H9 (cell line): ENCODE results near the gene MST1. TPM values are rescaled to one million over a fixed set of nuclear protein-coding genes. Genes with fewer than 3 reads are reported as not detected.

Experiments used
- DNase-seq: peaks from one replicate; pipeline ENCODE4 v3.0.0-alpha.2; 2017
- H2AFZ ChIP-seq: one replicate; pipeline ENCODE4 v1.6.1; 2013; ENCODE audit warnings: mild to moderate bottlenecking, low read length, control low read depth, moderate library complexity
- H2AK5ac ChIP-seq: 2 replicates; pipeline ENCODE4 v1.6.1; 2013; ENCODE audit warnings: low read length, control low read depth, mixed read lengths; ENCODE audit not compliant: insufficient read length
- H2BK120ac ChIP-seq: one replicate; pipeline ENCODE4 v1.6.1; 2013; ENCODE audit warnings: low read depth, mild to moderate bottlenecking, low read length, control low read depth, inconsistent platforms; ENCODE audit not compliant: poor library complexity, severe bottlenecking
- H2BK12ac ChIP-seq: 2 replicates; pipeline ENCODE4 v1.6.1; 2013; ENCODE audit warnings: low read length, control low read depth, mixed read lengths, low read depth; ENCODE audit not compliant: insufficient read length
- H2BK15ac ChIP-seq: 2 replicates; pipeline ENCODE4 v1.6.1; 2013; ENCODE audit warnings: low read depth, low read length, control low read depth
- H2BK20ac ChIP-seq: one replicate; pipeline ENCODE4 v1.6.1; 2013; ENCODE audit warnings: low read depth, mild to moderate bottlenecking, low read length, control low read depth, inconsistent platforms; ENCODE audit not compliant: poor library complexity, severe bottlenecking
- H2BK5ac ChIP-seq: 2 replicates; pipeline ENCODE4 v1.6.1; 2013; ENCODE audit warnings: low read length, control low read depth, mixed read lengths; ENCODE audit not compliant: insufficient read length
- H3K14ac ChIP-seq: 2 replicates; pipeline ENCODE4 v1.6.1; 2013; ENCODE audit warnings: low read length, control low read depth; ENCODE audit not compliant: insufficient read depth
- H3K18ac ChIP-seq: 2 replicates; pipeline ENCODE4 v1.6.1; 2013; ENCODE audit warnings: low read depth, mild to moderate bottlenecking, mixed read lengths, low read length, control low read depth; ENCODE audit not compliant: insufficient read length
- H3K23ac ChIP-seq: 2 replicates; pipeline ENCODE4 v1.6.1; 2013; ENCODE audit warnings: low read length, control low read depth, mixed read lengths, low read depth; ENCODE audit not compliant: insufficient read length
- H3K23me2 ChIP-seq: 2 replicates; pipeline ENCODE4 v1.6.1; 2013; ENCODE audit warnings: low read depth, mild to moderate bottlenecking, mixed read lengths, low read length, control low read depth; ENCODE audit not compliant: insufficient read length, poor library complexity, severe bottlenecking
- H3K27ac ChIP-seq: 2 replicates; pipeline ENCODE4 v1.5.1; 2013; ENCODE audit warnings: low read length, control low read depth, mixed read lengths, low read depth; ENCODE audit not compliant: insufficient read length
- H3K27me3 ChIP-seq: 2 replicates; pipeline ENCODE4 v1.6.1; 2013; ENCODE audit warnings: low read length, control low read depth, inconsistent platforms; ENCODE audit not compliant: insufficient read depth
- H3K4ac ChIP-seq: 2 replicates; pipeline ENCODE4 v1.6.1; 2013; ENCODE audit warnings: low read depth, mild to moderate bottlenecking, control low read depth, inconsistent platforms, low read length, moderate library complexity
- H3K4me1 ChIP-seq: 2 replicates; pipeline ENCODE4 v1.6.1; 2013; ENCODE audit warnings: low read length, control low read depth, inconsistent platforms; ENCODE audit not compliant: insufficient read depth
- H3K4me2 ChIP-seq: 2 replicates; pipeline ENCODE4 v1.6.1; 2013; ENCODE audit warnings: low read length, control low read depth, mixed read lengths; ENCODE audit not compliant: insufficient read length, insufficient read depth
- H3K56ac ChIP-seq: 2 replicates; pipeline ENCODE4 v1.6.1; 2013; ENCODE audit warnings: low read depth, mild to moderate bottlenecking, mixed read lengths, low read length, control low read depth; ENCODE audit not compliant: insufficient read length
- H3K79me1 ChIP-seq: 2 replicates; pipeline ENCODE4 v1.6.1; 2013; ENCODE audit warnings: low read depth, mild to moderate bottlenecking, moderate library complexity, low read length, control low read depth, inconsistent platforms; ENCODE audit not compliant: insufficient read depth, poor library complexity, severe bottlenecking
- H3K79me2 ChIP-seq: 2 replicates; pipeline ENCODE4 v1.6.1; 2013; ENCODE audit warnings: low read length, control low read depth, inconsistent platforms; ENCODE audit not compliant: insufficient read depth
- H3K9ac ChIP-seq: 2 replicates; pipeline ENCODE4 v1.6.1; 2013; ENCODE audit warnings: low read length, control low read depth, mixed read lengths; ENCODE audit not compliant: insufficient read length; ENCODE audit errors: extremely low read depth
- H3K9me3 ChIP-seq: one replicate; pipeline ENCODE4 v1.6.1; 2013; ENCODE audit warnings: low read depth, low read length, inconsistent platforms; ENCODE audit not compliant: control insufficient read depth
- H3T11ph ChIP-seq: one replicate; pipeline ENCODE4 v1.6.1; 2013; ENCODE audit warnings: mild to moderate bottlenecking, low read length, control low read depth, inconsistent platforms
- H4K20me1 ChIP-seq: one replicate; pipeline ENCODE4 v1.6.1; 2013; ENCODE audit not compliant: control insufficient read depth, insufficient read length, insufficient read depth
- H4K5ac ChIP-seq: 2 replicates; pipeline ENCODE4 v1.6.1; 2013; ENCODE audit warnings: low read depth, mild to moderate bottlenecking, mixed read lengths, low read length, control low read depth; ENCODE audit not compliant: insufficient read length
- H4K8ac ChIP-seq: replicated peaks from 2 replicates; pipeline ENCODE4 v1.6.1; 2013; ENCODE audit warnings: low read length, control low read depth, mixed read lengths, low read depth; ENCODE audit not compliant: insufficient read length
- H4K91ac ChIP-seq: 2 replicates; pipeline ENCODE4 v1.6.1; 2013; ENCODE audit warnings: low read depth, mild to moderate bottlenecking, moderate library complexity, mixed read lengths, low read length, control low read depth; ENCODE audit not compliant: insufficient read length
- H3K27ac Mint-ChIP-seq, 3 experiments: 2 replicates in 2 of 3; 3 replicates in 1 of 3; pipeline ENCODE4 v1.8.0; 2020 to 2021; ENCODE audit warnings: mixed read lengths in 3 of 3, mild to moderate bottlenecking in 1 of 3, moderate library complexity in 1 of 3
- H3K27me3 Mint-ChIP-seq: 2 replicates; pipeline ENCODE4 v1.8.0; 2021; ENCODE audit warnings: low read depth, mild to moderate bottlenecking, moderate library complexity, mixed read lengths
- H3K36me3 Mint-ChIP-seq, 3 experiments: 2 replicates in 2 of 3; 3 replicates in 1 of 3; pipeline ENCODE4 v1.8.0; 2020 to 2021; ENCODE audit warnings: low read depth in 3 of 3, mixed read lengths in 3 of 3; ENCODE audit not compliant: insufficient read depth in 1 of 3
- H3K4me1 Mint-ChIP-seq, 2 experiments: 2 replicates each; pipeline ENCODE4 v1.8.0; 2020; ENCODE audit warnings: mixed read lengths in 2 of 2
- H3K4me3 Mint-ChIP-seq, 2 experiments: 2 replicates in 1 of 2; 3 replicates in 1 of 2; pipeline ENCODE4 v1.8.0; 2020 to 2021; ENCODE audit warnings: mild to moderate bottlenecking in 2 of 2, mixed read lengths in 2 of 2, moderate library complexity in 1 of 2
- H3K9me3 Mint-ChIP-seq, 2 experiments: 2 replicates in 1 of 2; 3 replicates in 1 of 2; pipeline ENCODE4 v1.8.0; 2020; ENCODE audit warnings: mild to moderate bottlenecking in 2 of 2, mixed read lengths in 2 of 2, moderate library complexity in 1 of 2
- WGBS: extraction: QIAGEN DNeasy Blood & Tissue Kit; methylation state at CpG from one replicate; pipeline ENCODE4 v1.1.7; 2013; ENCODE audit warnings: missing lambda C conversion rate, low lambda C conversion rate, mixed read lengths; ENCODE audit not compliant: insufficient read length; ENCODE audit errors: extremely low coverage; 5-methylcytosine and 5-hydroxymethylcytosine counted together
- total RNA-seq: library from RNA; stranded (reverse); gene quantifications from 2 replicates; pipeline ENCODE4 v1.2.1, GENCODE V29; 2021
- TF ChIP-seq, protein P1 (sequence below): fragments of 200-600 bp; sonication (generic); conservative IDR thresholded peaks from 3 replicates; pipeline ENCODE4 v1.8.0; 2021; ENCODE audit warnings: antibody characterized with exemption, mild to moderate bottlenecking

The MST1 gene
- total RNA-seq, 1 experiment from 2014 or later = 8.9 TPM

DNA sequence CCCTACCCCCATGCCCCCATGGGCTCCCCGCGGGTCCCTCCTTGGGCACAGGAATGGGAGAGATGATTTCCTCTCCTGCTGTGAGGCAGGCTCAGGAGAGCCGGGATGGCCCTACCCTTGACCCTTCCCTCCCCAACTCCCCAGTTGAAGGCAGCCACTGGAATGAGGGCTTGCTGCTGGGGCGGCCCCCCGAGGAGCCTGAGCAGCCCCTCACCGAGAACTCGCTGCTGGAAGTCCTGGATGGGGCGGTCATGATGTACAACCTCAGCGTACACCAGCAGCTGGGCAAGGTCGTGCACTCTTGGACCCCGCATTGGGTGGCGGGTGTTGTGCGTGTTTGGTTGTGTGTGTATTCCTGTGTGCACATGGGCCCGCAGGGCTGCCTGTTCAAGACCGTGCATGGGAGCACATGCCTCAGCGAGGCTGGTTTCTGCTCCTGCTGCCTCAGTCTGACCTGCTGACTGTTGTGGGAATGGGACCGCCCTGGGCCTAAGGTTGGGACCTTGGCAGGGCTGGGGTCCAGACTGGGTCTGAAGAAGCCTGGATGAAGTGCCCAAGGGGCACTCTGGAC, 16.2 kb upstream of the MST1 start:
- no CpG with 5 or more reads among the region's 17 CpGs for WGBS
- H3K79me2 ChIP-seq = no peaks in the 10 kb centered on the region
- no peak overlapping the region for H3T11ph ChIP-seq
- H4K20me1 ChIP-seq = no peaks in the 10 kb centered on the region
- no peak overlapping the region for H3K27ac Mint-ChIP-seq
- H3K23ac ChIP-seq = no peak overlapping the region
- no peak overlapping the region for H3K4me3 Mint-ChIP-seq
- no peak overlapping the region for H3K4ac ChIP-seq
- H3K4me1 ChIP-seq = no peaks in the 10 kb centered on the region
- H2BK120ac ChIP-seq = no peak overlapping the region
- H2BK15ac ChIP-seq = no peak overlapping the region
- no peak overlapping the region for H3K18ac ChIP-seq
- no peak overlapping the region for H3K4me2 ChIP-seq
- no peak overlapping the region for H2BK20ac ChIP-seq
- no peaks in the 10 kb centered on the region for H3K9me3 Mint-ChIP-seq
- H3K9ac ChIP-seq = no peak overlapping the region
- no peak overlapping the region for H3K14ac ChIP-seq
- H2AFZ ChIP-seq = no peak overlapping the region
- H3K23me2 ChIP-seq = no peaks in the 10 kb centered on the region
- no peaks in the 10 kb centered on the region for H3K9me3 ChIP-seq
- H3K27me3 ChIP-seq = no peaks in the 10 kb centered on the region
- no peaks in the 10 kb centered on the region for H3K27me3 Mint-ChIP-seq
- H2AK5ac ChIP-seq = no peak overlapping the region
- no peak overlapping the region for H2BK5ac ChIP-seq
- H2BK12ac ChIP-seq = no peak overlapping the region
- no peak overlapping the region for H4K5ac ChIP-seq
- no peak overlapping the region for H4K8ac ChIP-seq
- peaks cover 4 to 20% (median 20%) of the 10 kb centered on the region in 3 experiments; a peak in 6 of 7 replicates for H3K36me3 Mint-ChIP-seq
- DNase-seq = no peak
- TF ChIP-seq, protein P1, sequence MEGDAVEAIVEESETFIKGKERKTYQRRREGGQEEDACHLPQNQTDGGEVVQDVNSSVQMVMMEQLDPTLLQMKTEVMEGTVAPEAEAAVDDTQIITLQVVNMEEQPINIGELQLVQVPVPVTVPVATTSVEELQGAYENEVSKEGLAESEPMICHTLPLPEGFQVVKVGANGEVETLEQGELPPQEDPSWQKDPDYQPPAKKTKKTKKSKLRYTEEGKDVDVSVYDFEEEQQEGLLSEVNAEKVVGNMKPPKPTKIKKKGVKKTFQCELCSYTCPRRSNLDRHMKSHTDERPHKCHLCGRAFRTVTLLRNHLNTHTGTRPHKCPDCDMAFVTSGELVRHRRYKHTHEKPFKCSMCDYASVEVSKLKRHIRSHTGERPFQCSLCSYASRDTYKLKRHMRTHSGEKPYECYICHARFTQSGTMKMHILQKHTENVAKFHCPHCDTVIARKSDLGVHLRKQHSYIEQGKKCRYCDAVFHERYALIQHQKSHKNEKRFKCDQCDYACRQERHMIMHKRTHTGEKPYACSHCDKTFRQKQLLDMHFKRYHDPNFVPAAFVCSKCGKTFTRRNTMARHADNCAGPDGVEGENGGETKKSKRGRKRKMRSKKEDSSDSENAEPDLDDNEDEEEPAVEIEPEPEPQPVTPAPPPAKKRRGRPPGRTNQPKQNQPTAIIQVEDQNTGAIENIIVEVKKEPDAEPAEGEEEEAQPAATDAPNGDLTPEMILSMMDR = no peak
- no peak overlapping the region for H3K56ac ChIP-seq
- H4K91ac ChIP-seq = no peak overlapping the region
- peaks cover 11 to 19% of the 10 kb centered on the region in 2 experiments for H3K4me1 Mint-ChIP-seq
- no peak overlapping the region for H3K27ac ChIP-seq
- no peaks in the 10 kb centered on the region for H3K79me1 ChIP-seq
